Measurements from ENCODE around the gene SHISAL1.

DNA sequence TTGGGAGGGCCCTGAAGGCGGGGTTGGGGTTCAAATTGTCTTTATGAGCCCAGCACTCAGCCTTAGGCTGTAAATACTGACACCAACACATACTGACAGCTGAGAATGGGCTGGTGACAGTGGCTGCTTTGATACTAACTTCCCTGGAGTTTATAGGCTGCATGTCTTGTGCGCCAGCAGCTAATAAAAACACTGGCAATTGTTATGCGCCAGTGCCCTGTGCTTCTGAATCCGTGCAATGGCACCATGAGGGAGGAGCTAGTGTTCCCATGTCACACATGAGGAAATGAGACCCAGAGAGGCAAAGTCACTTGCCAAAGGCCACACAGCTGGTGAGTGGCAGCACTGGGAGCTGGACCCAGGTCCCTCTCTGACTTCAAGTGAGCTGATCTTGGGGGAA is 23.8 kb downstream of the SHISAL1 start:
- TF ChIP-seq, protein P1, sequence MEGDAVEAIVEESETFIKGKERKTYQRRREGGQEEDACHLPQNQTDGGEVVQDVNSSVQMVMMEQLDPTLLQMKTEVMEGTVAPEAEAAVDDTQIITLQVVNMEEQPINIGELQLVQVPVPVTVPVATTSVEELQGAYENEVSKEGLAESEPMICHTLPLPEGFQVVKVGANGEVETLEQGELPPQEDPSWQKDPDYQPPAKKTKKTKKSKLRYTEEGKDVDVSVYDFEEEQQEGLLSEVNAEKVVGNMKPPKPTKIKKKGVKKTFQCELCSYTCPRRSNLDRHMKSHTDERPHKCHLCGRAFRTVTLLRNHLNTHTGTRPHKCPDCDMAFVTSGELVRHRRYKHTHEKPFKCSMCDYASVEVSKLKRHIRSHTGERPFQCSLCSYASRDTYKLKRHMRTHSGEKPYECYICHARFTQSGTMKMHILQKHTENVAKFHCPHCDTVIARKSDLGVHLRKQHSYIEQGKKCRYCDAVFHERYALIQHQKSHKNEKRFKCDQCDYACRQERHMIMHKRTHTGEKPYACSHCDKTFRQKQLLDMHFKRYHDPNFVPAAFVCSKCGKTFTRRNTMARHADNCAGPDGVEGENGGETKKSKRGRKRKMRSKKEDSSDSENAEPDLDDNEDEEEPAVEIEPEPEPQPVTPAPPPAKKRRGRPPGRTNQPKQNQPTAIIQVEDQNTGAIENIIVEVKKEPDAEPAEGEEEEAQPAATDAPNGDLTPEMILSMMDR (conservative IDR thresholded peaks at IDR 0.05; ENCODE audit: low read depth, low read length) = no peak
- no peak for TF ChIP-seq EZH2 (IDR thresholded peaks at IDR 0.05; ENCODE audit: low read length, unreplicated experiment)
- TF ChIP-seq EZH2phosphoT487 (IDR thresholded peaks at IDR 0.05; ENCODE audit: borderline replicate concordance, low read length) = no peak

Data from PC-3 (cell line).